ENCODE measurements around the gene GRHL3. TPM values are rescaled to one million over a fixed set of nuclear protein-coding genes. Genes with fewer than 3 reads are reported as not detected.

The GRHL3 gene
- total and polyA plus RNA-seq, 10 of the 15 experiments (the other 5 are each of a cell fraction or from before 2014, with no cell fraction given): 0.07 to 0.87 (median 0.34) TPM

DNA sequence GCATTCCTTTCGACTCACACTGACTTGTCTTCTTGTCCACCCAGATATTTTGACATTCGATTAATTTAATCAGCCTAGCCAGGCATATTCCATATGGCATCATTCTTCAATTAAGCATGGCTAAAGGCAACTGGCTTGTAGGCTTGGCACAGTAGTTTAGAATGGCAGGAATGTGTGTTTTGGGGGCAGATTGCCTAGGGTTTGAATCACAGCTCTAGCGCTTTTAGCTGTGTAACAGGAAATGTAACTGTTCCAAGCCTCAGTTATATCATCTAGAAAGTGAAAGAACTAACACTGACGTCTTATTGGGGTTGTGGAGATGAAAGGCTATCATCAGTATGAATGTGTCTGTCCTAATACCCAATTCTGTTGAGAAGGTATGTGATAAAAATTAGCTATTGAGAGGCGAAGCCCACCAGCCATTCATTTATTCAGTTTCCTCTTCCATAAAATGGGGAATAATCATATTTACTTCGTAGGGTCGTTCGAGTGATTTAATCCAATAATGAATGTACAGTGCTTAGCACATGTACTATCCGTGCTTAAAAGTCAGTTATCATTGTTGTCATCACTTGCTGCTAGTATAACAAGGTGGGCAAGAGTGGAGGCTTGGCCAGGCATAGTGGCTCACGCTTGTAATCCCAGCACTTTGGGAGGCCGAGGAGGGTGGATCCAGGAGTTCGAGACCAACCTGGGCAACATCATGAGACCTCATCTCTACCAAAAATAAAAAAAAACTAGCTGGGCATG is 41.6 kb upstream of the GRHL3 start:
- DNase-seq (ENCODE audit: low read depth, low spot score) (peak; percentile 15), FAIRE-seq (peak; percentile 94), ATAC-seq (peak; percentile 85)
- H3K27ac ChIP-seq (ENCODE audit: control insufficient read depth, insufficient read depth): no peak overlapping the region
- CTCF ChIA-PET: interaction anchor here (0.8 to 1.5 kb wide), 4 partner anchors 12 to 126 kb away, joined by 3 to 6 read pairs (median 3); no protein-coding TSS in a partner anchor
- H3K36me3 ChIP-seq (ENCODE audit: control insufficient read depth in 2 of 2, insufficient read depth in 2 of 2, low read length in 1 of 2): no peaks in the 10 kb centered on the region
- no peaks in the 10 kb centered on the region; a peak in 3 of 4 replicates for H3K27me3 ChIP-seq (replicated peaks in 1 of 2; ENCODE audit: control insufficient read depth in 2 of 2, insufficient read depth in 2 of 2, low read length in 1 of 2)
- H3K4me2 ChIP-seq (ENCODE audit: control insufficient read depth, insufficient read depth): no peak overlapping the region
- no peak overlapping the region for H3K4me3 ChIP-seq
- WGBS (ENCODE audit: insufficient coverage, insufficient replicate concordance, low lambda C conversion rate, missing lambda C conversion rate): 35% methylated on average over 12 of the region's 12 CpGs
- no TSS peak for BruUV-seq (replicated peaks)
- H3K9ac ChIP-seq (ENCODE audit: control insufficient read depth, insufficient read depth, low read length): no peak overlapping the region
- intact Hi-C loops (cut with micrococcal nuclease; ENCODE audit: unreplicated experiment) (no loop called here), in situ Hi-C loops (cut with MboI) (no loop called here)
- no peaks in the 10 kb centered on the region for H4K20me1 ChIP-seq (ENCODE audit: control insufficient read depth, insufficient read depth)
- SMC1A ChIA-PET (ENCODE audit: uncharacterized antibody, unreplicated experiment): interaction anchor here (1.4 to 1.5 kb wide), 3 partner anchors 79 to 106 kb away, joined by 3 read pairs; no protein-coding TSS in a partner anchor
- no peak for TF ChIP-seq BACH1 (IDR thresholded peaks at IDR 0.05; ENCODE audit: borderline replicate concordance)
- TF ChIP-seq, protein P1, sequence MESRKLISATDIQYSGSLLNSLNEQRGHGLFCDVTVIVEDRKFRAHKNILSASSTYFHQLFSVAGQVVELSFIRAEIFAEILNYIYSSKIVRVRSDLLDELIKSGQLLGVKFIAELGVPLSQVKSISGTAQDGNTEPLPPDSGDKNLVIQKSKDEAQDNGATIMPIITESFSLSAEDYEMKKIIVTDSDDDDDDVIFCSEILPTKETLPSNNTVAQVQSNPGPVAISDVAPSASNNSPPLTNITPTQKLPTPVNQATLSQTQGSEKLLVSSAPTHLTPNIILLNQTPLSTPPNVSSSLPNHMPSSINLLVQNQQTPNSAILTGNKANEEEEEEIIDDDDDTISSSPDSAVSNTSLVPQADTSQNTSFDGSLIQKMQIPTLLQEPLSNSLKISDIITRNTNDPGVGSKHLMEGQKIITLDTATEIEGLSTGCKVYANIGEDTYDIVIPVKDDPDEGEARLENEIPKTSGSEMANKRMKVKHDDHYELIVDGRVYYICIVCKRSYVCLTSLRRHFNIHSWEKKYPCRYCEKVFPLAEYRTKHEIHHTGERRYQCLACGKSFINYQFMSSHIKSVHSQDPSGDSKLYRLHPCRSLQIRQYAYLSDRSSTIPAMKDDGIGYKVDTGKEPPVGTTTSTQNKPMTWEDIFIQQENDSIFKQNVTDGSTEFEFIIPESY (IDR thresholded peaks at IDR 0.05): no peak
- peak; percentile 31; the same call in 1 of the 2 replicates for TF ChIP-seq CREM (IDR thresholded peaks at IDR 0.05; ENCODE audit: low read depth)
- TF ChIP-seq EP300 (IDR thresholded peaks at IDR 0.05; ENCODE audit: borderline replicate concordance in 1 of 2, control insufficient read depth in 1 of 2, low read depth in 2 of 2, low read length in 2 of 2): peak in 1 of 2 experiments; percentile 35; a peak in 1 of 4 replicates
- TF ChIP-seq RUNX3 (IDR thresholded peaks at IDR 0.05; ENCODE audit: low read length): 0 out of 2 replicates have a peak, but pooled peaks have one; percentile 22
- TF ChIP-seq CREB1 (IDR thresholded peaks at IDR 0.05; ENCODE audit: low read depth): 0 out of 2 replicates have a peak, but pooled peaks have one; percentile 26
- TF ChIP-seq JUNB (IDR thresholded peaks at IDR 0.05): peak; percentile 52; the same call in 1 of the 2 replicates
- peak in 1 of 2 experiments; percentile 52; a peak in 2 of 4 replicates for TF ChIP-seq ETV6 (conservative IDR thresholded peaks at IDR 0.05 in 1 of 2, IDR thresholded peaks at IDR 0.05 in 1 of 2; ENCODE audit: borderline replicate concordance in 1 of 2, low read depth in 1 of 2)
- no peaks in the 10 kb centered on the region; the same call in 2 of the 3 replicates for H3K9me3 ChIP-seq (replicated peaks; ENCODE audit: control insufficient read depth, insufficient read depth, low read length)
- POLR2A ChIA-PET: no interaction called here
- H3K79me2 ChIP-seq (ENCODE audit: control insufficient read depth, insufficient read depth, low read length): no peaks in the 10 kb centered on the region
- RAD21 ChIA-PET (ENCODE audit: unreplicated experiment): no interaction called here
- 0 out of 2 replicates have a peak, but pooled peaks cover 4% of the 10 kb centered on the region for H3K4me1 ChIP-seq (ENCODE audit: control insufficient read depth, insufficient read depth, low read length)
- H2AFZ ChIP-seq (ENCODE audit: control insufficient read depth, low read depth, low read length): no peak overlapping the region
